ENCODE data around the gene CCDC148.
"Not testable (repeated sequence)": the region's sequence is repeated elsewhere in the genome, so short reads cannot be mapped to it uniquely, and the experiment has no call there.

Gene CCDC148

GRCh38 chr2:158312981-158313380, 143.6 kb downstream of the CCDC148 start:
- DNase-seq (ENCODE audit: extremely low spot score, insufficient read length, low read depth) (no peak), FAIRE-seq (no peak)

- not testable (repeated sequence) for DNase-seq (ENCODE audit: extremely low spot score, insufficient read length, low read depth); FAIRE-seq
Measured at GRCh38 chr2:158310407-158310806, 146.1 kb downstream of the CCDC148 start.

GRCh38 chr2:158305501-158305900, 151.1 kb downstream of the CCDC148 start:
- no peak for FAIRE-seq
- DNase-seq (ENCODE audit: extremely low spot score, insufficient read length, low read depth), result no peak

GRCh38 chr2:158300394-158300793, 156.2 kb downstream of the CCDC148 start:
- FAIRE-seq (no peak), DNase-seq (ENCODE audit: extremely low spot score, insufficient read length, low read depth) (no peak)

GRCh38 chr2:158297606-158298005, 158.9 kb downstream of the CCDC148 start:
- DNase-seq (ENCODE audit: extremely low spot score, insufficient read length, low read depth), result no peak
- no peak for FAIRE-seq

- DNase-seq (ENCODE audit: extremely low spot score, insufficient read length, low read depth), result no peak
- no peak for FAIRE-seq
Measured at GRCh38 chr2:158297120-158297519, 159.4 kb downstream of the CCDC148 start.

GRCh38 chr2:158293722-158294121, 162.8 kb downstream of the CCDC148 start:
- DNase-seq (ENCODE audit: extremely low spot score, insufficient read length, low read depth) (no peak), FAIRE-seq (no peak)

GRCh38 chr2:158291544-158292180, 164.9 kb downstream of the CCDC148 start:
- FAIRE-seq, result no peak
- no peak for DNase-seq (ENCODE audit: extremely low spot score, insufficient read length, low read depth)

GRCh38 chr2:158290225-158290624, 166.3 kb downstream of the CCDC148 start:
- DNase-seq (ENCODE audit: extremely low spot score, insufficient read length, low read depth) (no peak), FAIRE-seq (no peak)

GRCh38 chr2:158276619-158277471, 179.7 kb downstream of the CCDC148 start:
- FAIRE-seq (no peak), DNase-seq (ENCODE audit: extremely low spot score, insufficient read length, low read depth) (no peak)

- no peak for DNase-seq (ENCODE audit: extremely low spot score, insufficient read length, low read depth)
- no peak for FAIRE-seq
Measured at GRCh38 chr2:158273791-158274190, 182.8 kb downstream of the CCDC148 start.

GRCh38 chr2:158270536-158270935, 186.0 kb downstream of the CCDC148 start:
- DNase-seq (ENCODE audit: extremely low spot score, insufficient read length, low read depth) (no peak), FAIRE-seq (no peak)

GRCh38 chr2:158269143-158269542, 187.4 kb downstream of the CCDC148 start:
- no peak for DNase-seq (ENCODE audit: extremely low spot score, insufficient read length, low read depth)

GRCh38 chr2:158266111-158266510, 190.4 kb downstream of the CCDC148 start:
- DNase-seq (ENCODE audit: extremely low spot score, insufficient read length, low read depth), result no peak
- FAIRE-seq, result no peak

More at GRCh38 chr2:158269143-158269542, 187.4 kb downstream of the CCDC148 start:
- FAIRE-seq, result no peak

- no peak for DNase-seq (ENCODE audit: extremely low spot score, insufficient read length, low read depth)
- FAIRE-seq, result no peak
Measured at GRCh38 chr2:158255257-158255656, 201.3 kb downstream of the CCDC148 start.

- FAIRE-seq (no peak), DNase-seq (ENCODE audit: extremely low spot score, insufficient read length, low read depth) (no peak)
Measured at GRCh38 chr2:158253170-158253569, 203.4 kb downstream of the CCDC148 start.

- DNase-seq (ENCODE audit: extremely low spot score, insufficient read length, low read depth) (no peak), FAIRE-seq (no peak)
Measured at GRCh38 chr2:158251356-158251755, 205.2 kb downstream of the CCDC148 start.

- no peak for FAIRE-seq
Measured at GRCh38 chr2:158243392-158243791, 213.2 kb downstream of the CCDC148 start.

GRCh38 chr2:158242280-158242679, 214.3 kb downstream of the CCDC148 start:
- FAIRE-seq (no peak), DNase-seq (ENCODE audit: extremely low spot score, insufficient read length, low read depth) (no peak)

More at GRCh38 chr2:158243392-158243791, 213.2 kb downstream of the CCDC148 start:
- DNase-seq (ENCODE audit: extremely low spot score, insufficient read length, low read depth), result no peak

- FAIRE-seq (no peak), DNase-seq (ENCODE audit: extremely low spot score, insufficient read length, low read depth) (no peak)
Measured at GRCh38 chr2:158240975-158241374, 215.6 kb downstream of the CCDC148 start.

GRCh38 chr2:158239271-158239670, 217.3 kb downstream of the CCDC148 start:
- no peak for DNase-seq (ENCODE audit: extremely low spot score, insufficient read length, low read depth)
- no peak for FAIRE-seq

Data from GM18507 (cell line).